H1 (cell line): ENCODE data around the gene RUNX1. TPM values are rescaled to one million over a fixed set of nuclear protein-coding genes. Genes with fewer than 3 reads are reported as not detected.

Experiments
- CTCF ChIA-PET: fragments of 300-600 bp; sonication (Branson Sonifier 250); formaldehyde crosslinking; loops from one replicate; lab custom pipeline; 2021; ENCODE audit not compliant: partially characterized antibody; lab: Charles Lee
- POLR2A ChIA-PET: fragments of 300-600 bp; sonication (Branson Sonifier 250); formaldehyde crosslinking; loops from one replicate; lab custom pipeline; 2021; ENCODE audit warnings: inconsistent platforms; ENCODE audit not compliant: partially characterized antibody; lab: Charles Lee
- DNase-seq, 2 experiments: peaks; one replicate each; pipeline versions ENCODE4 v3.0.0 to v3.0.0-alpha.2; 2010 to 2022; ENCODE audit warnings: low spot score in 2 of 2, low read depth in 1 of 2, mixed read lengths in 1 of 2
- FAIRE-seq: peaks from 2 replicates; lab custom pipeline; 2011; peaks lifted over from hg19 to GRCh38; lab: Jason Lieb, UNC
- H2AFZ ChIP-seq: 2 replicates; pipeline ENCODE4 v1.8.1; 2012; ENCODE audit warnings: low read length, inconsistent platforms
- H2AK5ac ChIP-seq: 2 replicates; pipeline ENCODE4 v1.6.1; 2013; ENCODE audit warnings: low read depth, low read length
- H2BK120ac ChIP-seq: replicated peaks from 2 replicates; pipeline ENCODE3; 2013; ENCODE audit warnings: low read depth, low read length, inconsistent platforms
- H2BK12ac ChIP-seq: 2 replicates; pipeline ENCODE4 v1.6.1; 2013; ENCODE audit warnings: low read depth, low read length
- H2BK15ac ChIP-seq: 2 replicates; pipeline ENCODE4 v1.6.1; 2013; ENCODE audit warnings: low read length
- H2BK20ac ChIP-seq: 2 replicates; pipeline ENCODE4 v1.6.1; 2013; ENCODE audit warnings: low read length
- H2BK5ac ChIP-seq: 2 replicates; pipeline ENCODE4 v1.6.1; 2013; ENCODE audit warnings: low read depth, low read length
- H3K14ac ChIP-seq: 2 replicates; pipeline ENCODE4 v1.6.1; 2013; ENCODE audit warnings: inconsistent platforms; ENCODE audit not compliant: insufficient read length
- H3K18ac ChIP-seq: 2 replicates; pipeline ENCODE4 v1.6.1; 2013; ENCODE audit warnings: low read length; ENCODE audit errors: extremely low read depth
- H3K23ac ChIP-seq: 2 replicates; pipeline ENCODE4 v1.6.1; 2013; ENCODE audit warnings: inconsistent platforms; ENCODE audit not compliant: insufficient read length
- H3K23me2 ChIP-seq: 2 replicates; pipeline ENCODE4 v1.6.1; 2013; ENCODE audit warnings: low read depth, low read length
- H3K27ac ChIP-seq: 2 replicates; pipeline ENCODE4 v1.6.1; 2011; ENCODE audit warnings: low read depth, low read length, inconsistent platforms
- H3K27me3 ChIP-seq, 4 experiments: replicated peaks in 1 of 4; 1 replicate in 1 of 4; 2 replicates in 3 of 4; pipeline versions ENCODE4 v1.6.1 to v1.8.1; 2011 to 2013; ENCODE audit warnings: low read length in 3 of 4, mild to moderate bottlenecking in 3 of 4, inconsistent platforms in 2 of 4, mixed read lengths in 2 of 4, moderate library complexity in 1 of 4; ENCODE audit not compliant: control insufficient read depth in 3 of 4, insufficient read depth in 3 of 4; ENCODE audit errors: extremely low read depth in 1 of 4
- H3K36me3 ChIP-seq, 4 experiments: 2 replicates each; pipeline versions ENCODE4 v1.6.1 to v1.8.1; 2011 to 2013; ENCODE audit warnings: mild to moderate bottlenecking in 4 of 4, low read length in 3 of 4, moderate library complexity in 2 of 4, control low read depth in 1 of 4, inconsistent platforms in 1 of 4; ENCODE audit not compliant: insufficient read depth in 4 of 4, control insufficient read depth in 2 of 4
- H3K4ac ChIP-seq: replicated peaks from 2 replicates; pipeline ENCODE3; 2013; ENCODE audit warnings: low read length, low read depth, mixed read lengths, inconsistent platforms; ENCODE audit not compliant: insufficient read length
- H3K4me1 ChIP-seq, 4 experiments: replicated peaks in 1 of 4; 1 replicate in 1 of 4; 2 replicates in 3 of 4; pipeline versions ENCODE4 v1.6.1 to v1.8.1; 2011 to 2013; ENCODE audit warnings: low read length in 3 of 4, inconsistent platforms in 2 of 4, mixed read lengths in 1 of 4; ENCODE audit not compliant: insufficient read depth in 4 of 4, control insufficient read depth in 3 of 4
- H3K4me2 ChIP-seq, 2 experiments: 2 replicates each; pipeline versions ENCODE4 v1.6.1 to v1.8.1; 2011 to 2013; ENCODE audit warnings: low read depth in 2 of 2, low read length in 2 of 2, control low read depth in 1 of 2, inconsistent platforms in 1 of 2, mild to moderate bottlenecking in 1 of 2; ENCODE audit not compliant: insufficient read depth in 1 of 2
- H3K4me3 ChIP-seq, 4 experiments: fragments of 200-600, 300-600 bp in 1 of 4; sonication (generic), shearing (Covaris generic), sonication (Bioruptor Twin) in 1 of 4; 2 replicates each; pipeline versions ENCODE4 v1.5.1 to v1.8.1; 2011 to 2016; ENCODE audit warnings: low read length in 4 of 4, low read depth in 3 of 4, control low read depth in 2 of 4, inconsistent platforms in 2 of 4, mild to moderate bottlenecking in 2 of 4, mixed read lengths in 1 of 4, moderate library complexity in 1 of 4; ENCODE audit not compliant: insufficient read depth in 2 of 4; ENCODE audit errors: extremely low read depth in 1 of 4
- H3K56ac ChIP-seq: replicated peaks from 2 replicates; pipeline ENCODE3; 2013; ENCODE audit warnings: low read depth, mild to moderate bottlenecking, mixed read lengths, low read length, inconsistent platforms; ENCODE audit not compliant: insufficient read length
- H3K79me1 ChIP-seq: 2 replicates; pipeline ENCODE4 v1.6.1; 2013; ENCODE audit warnings: low read depth, low read length, control low read depth
- H3K79me2 ChIP-seq, 2 experiments: 2 replicates each; pipeline versions ENCODE4 v1.6.1 to v1.8.1; 2012 to 2013; ENCODE audit warnings: low read length in 2 of 2, mild to moderate bottlenecking in 2 of 2, inconsistent platforms in 1 of 2; ENCODE audit not compliant: insufficient read depth in 2 of 2, control insufficient read depth in 1 of 2
- H3K9ac ChIP-seq, 4 experiments: replicated peaks in 1 of 4; 1 replicate in 1 of 4; 2 replicates in 3 of 4; pipeline versions ENCODE4 v1.6.1 to v1.8.1; 2011 to 2013; ENCODE audit warnings: low read depth in 3 of 4, low read length in 3 of 4, control low read depth in 2 of 4, mild to moderate bottlenecking in 2 of 4, moderate library complexity in 2 of 4, inconsistent platforms in 1 of 4; ENCODE audit errors: extremely low read depth in 1 of 4
- H3K9me3 ChIP-seq, 2 experiments: 2 replicates each; pipeline versions ENCODE4 v1.6.1 to v1.8.1; 2012 to 2013; ENCODE audit warnings: mild to moderate bottlenecking in 2 of 2, moderate library complexity in 2 of 2, control low read depth in 1 of 2, inconsistent platforms in 1 of 2, low read depth in 1 of 2, low read length in 1 of 2, mixed read lengths in 1 of 2; ENCODE audit not compliant: insufficient read depth in 2 of 2
- H4K20me1 ChIP-seq, 2 experiments: replicated peaks in 1 of 2; 2 replicates each; pipeline versions ENCODE3 to v1.8.1; 2011 to 2013; ENCODE audit warnings: inconsistent platforms in 2 of 2, low read length in 2 of 2, mild to moderate bottlenecking in 1 of 2; ENCODE audit not compliant: insufficient read depth in 2 of 2, control insufficient read depth in 1 of 2
- H4K5ac ChIP-seq: 2 replicates; pipeline ENCODE4 v1.6.1; 2013; ENCODE audit warnings: low read length, low read depth, mixed read lengths, inconsistent platforms; ENCODE audit not compliant: insufficient read length
- H4K8ac ChIP-seq: 2 replicates; pipeline ENCODE4 v1.8.0; 2013; ENCODE audit warnings: mild to moderate bottlenecking, moderate library complexity, low read length, inconsistent platforms; ENCODE audit not compliant: insufficient read depth; ENCODE audit errors: extremely low read depth
- H4K91ac ChIP-seq: replicated peaks from 2 replicates; pipeline ENCODE3; 2013; ENCODE audit warnings: low read length, mixed read lengths, inconsistent platforms; ENCODE audit not compliant: insufficient read length
- CHD1 ChIP-seq: IDR thresholded peaks from 2 replicates; pipeline ENCODE4 v1.6.1; 2012; ENCODE audit warnings: low read depth, low read length, improper control_type of control experiment
- EGR1 ChIP-seq: IDR thresholded peaks from 2 replicates; pipeline ENCODE4 v1.6.1; 2011; ENCODE audit warnings: low read depth, low read length, borderline replicate concordance
- HDAC6 ChIP-seq: IDR thresholded peaks from one replicate; pipeline ENCODE4 v1.7.1; 2012; ENCODE audit warnings: low read depth, mild to moderate bottlenecking, inconsistent platforms, low read length, moderate library complexity
- RAD21 ChIP-seq, 2 experiments: IDR thresholded peaks in 1 of 2; conservative IDR thresholded peaks in 1 of 2; 2 replicates each; pipeline ENCODE4 v1.6.1; 2011; ENCODE audit warnings: low read depth in 2 of 2, low read length in 2 of 2, improper control_type of control experiment in 1 of 2, inconsistent platforms in 1 of 2, mild to moderate bottlenecking in 1 of 2, moderate library complexity in 1 of 2
- TAF1 ChIP-seq: IDR thresholded peaks from 2 replicates; pipeline ENCODE4 v1.6.1; 2011; ENCODE audit warnings: mild to moderate bottlenecking, low read depth, low read length
- WGBS, 2 experiments: shearing (Covaris generic) in 1 of 2; methylation state at CpG; one replicate each; pipeline versions ENCODE4 v1.1.6 to v1.1.7; 2013 to 2015; ENCODE audit warnings: low lambda C conversion rate in 2 of 2, mixed read lengths in 2 of 2, inconsistent platforms in 1 of 2, low coverage in 1 of 2, missing lambda C conversion rate in 1 of 2; ENCODE audit not compliant: insufficient replicate concordance in 2 of 2, insufficient coverage in 1 of 2, insufficient read length in 1 of 2; ENCODE audit errors: extremely low coverage in 1 of 2, missing lambda C conversion rate in 1 of 2; 5-methylcytosine and 5-hydroxymethylcytosine counted together
- polyA plus RNA-seq, 7 experiments: library from polyadenylated mRNA; depleted of rRNA in 3 of 7; stranded (reverse) in 5 of 7; unstranded in 2 of 7; fragments of >200 nt in 5 of 7; fragments of 200-250 nt in 2 of 7; gene quantifications; 1 replicate in 5 of 7; 2 replicates in 1 of 7; 4 replicates in 1 of 7; pipeline versions ENCODE4 v1.2.1 to v1.2.3, GENCODE V29; 2011 to 2013; ENCODE audit warnings: missing spikeins in 2 of 7, mixed read lengths in 2 of 7
- total RNA-seq: library from RNA; stranded (reverse); fragmentation: NEBNext Ultra II Directional; extraction: Animal tissue kit (Norgen Biotek cat#: 25700); gene quantifications from 2 replicates; pipeline ENCODE4 v1.2.1, GENCODE V29; 2021

Gene RUNX1
- total and polyA plus RNA-seq, 2 of the 8 experiments (the other 6 are each of a cell fraction or from before 2014, with no cell fraction given): 0.20 to 0.60 TPM

DNA sequence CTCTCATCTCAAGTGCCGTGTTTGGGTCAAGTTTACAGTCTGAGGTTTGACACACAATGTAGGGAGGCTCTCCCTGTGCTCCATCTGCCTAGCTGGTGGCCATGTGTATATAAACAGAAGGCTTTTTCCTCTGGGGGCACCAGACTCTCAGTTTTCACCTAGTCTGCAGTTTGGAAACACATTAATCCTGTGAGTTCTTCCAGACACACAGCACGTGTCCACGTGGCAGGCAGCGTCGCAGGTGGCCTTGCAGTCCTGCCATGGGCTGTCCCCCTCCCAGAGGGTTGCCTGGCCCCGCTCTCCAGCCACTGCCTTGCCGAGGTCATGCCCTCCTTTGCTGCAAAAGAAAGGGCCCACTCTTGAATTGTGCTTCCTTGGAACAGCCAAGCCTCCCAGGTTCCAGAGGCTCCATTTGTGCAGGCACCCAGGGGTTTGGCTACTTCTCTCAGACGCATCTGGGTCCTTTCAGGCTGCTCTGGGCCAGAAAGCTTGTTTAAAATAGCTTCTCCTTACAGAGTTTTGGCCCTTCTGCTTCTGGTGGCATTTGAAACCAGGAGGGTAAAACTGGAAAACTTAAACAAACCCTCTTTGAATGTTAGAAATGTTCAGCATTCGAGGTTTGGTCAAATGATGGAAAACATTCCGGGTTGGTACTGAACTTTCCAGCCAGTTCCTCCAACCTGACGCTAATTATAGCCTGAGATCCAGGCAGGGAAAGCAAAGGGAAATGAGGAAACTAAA is 4.4 kb upstream of the RUNX1 start:
- no peak overlapping the region for H3K18ac ChIP-seq
- H2BK20ac ChIP-seq: no peak overlapping the region
- POLR2A ChIA-PET: no interaction called here
- FAIRE-seq (no peak), DNase-seq (no peak)
- H2BK12ac ChIP-seq: no peak overlapping the region
- TF ChIP-seq EGR1 (no peak), TAF1 (no peak), CHD1 (no peak), HDAC6 (no peak), RAD21 (IDR thresholded peaks at IDR 0.05 in 1 of 2, conservative IDR thresholded peaks at IDR 0.05 in 1 of 2; ENCODE audit: low read depth in 2 of 2, low read length in 2 of 2) (peak in 1 of 2 experiments; percentile 22; a peak in 2 of 4 replicates)
- WGBS, 2 experiments: 88% methylated on average over 11 of the region's 11 CpGs; no CpG with 5 or more reads in 1 of the 2 experiments
- no peak overlapping the region for H2AK5ac ChIP-seq
- no peaks in the 10 kb centered on the region for H3K79me2 ChIP-seq
- H3K56ac ChIP-seq: no peak overlapping the region
- H3K9ac ChIP-seq: no peak overlapping the region
- no peaks in the 10 kb centered on the region; a peak in 1 of 8 replicates for H3K36me3 ChIP-seq
- no peaks in the 10 kb centered on the region for H3K79me1 ChIP-seq
- no peak overlapping the region for H3K27ac ChIP-seq
- H2BK120ac ChIP-seq: no peak overlapping the region
- H3K4me1 ChIP-seq: peaks cover 0 to 4% (median 2%) of the 10 kb centered on the region in 4 experiments; a peak in 1 of 7 replicates
- no peak overlapping the region for H2BK15ac ChIP-seq
- peak overlapping the region; percentile 31; the same call in 1 of the 2 replicates for H2AFZ ChIP-seq
- H3K14ac ChIP-seq: no peak overlapping the region
- H4K5ac ChIP-seq: no peak overlapping the region
- H2BK5ac ChIP-seq: no peak overlapping the region
- H4K91ac ChIP-seq: no peak overlapping the region
- H4K20me1 ChIP-seq: no peaks in the 10 kb centered on the region
- no peak overlapping the region for H3K4ac ChIP-seq
- H4K8ac ChIP-seq: no peak overlapping the region
- H3K9me3 ChIP-seq: no peaks in the 10 kb centered on the region
- H3K23ac ChIP-seq: no peak overlapping the region
- CTCF ChIA-PET: interaction anchor here (1.0 to 2.5 kb wide), 2 partner anchors 24 to 308 kb away, joined by 3 to 7 read pairs; no protein-coding TSS in a partner anchor
- H3K4me3 ChIP-seq: no peak overlapping the region
- peaks cover 0 to 2% (median 0%) of the 10 kb centered on the region in 4 experiments; a peak in 1 of 7 replicates for H3K27me3 ChIP-seq
- no peaks in the 10 kb centered on the region for H3K23me2 ChIP-seq
- no peak overlapping the region for H3K4me2 ChIP-seq
